HCT116 (cell line): ENCODE results near the gene MTG2. TPM values are rescaled to one million over a fixed set of nuclear protein-coding genes. Genes with fewer than 3 reads are reported as not detected.

Source experiments
- ATAC-seq: fragments of 200-7000 bp; cut with Tn5 transposase; 2 replicates; pipeline ENCODE4 v1.9.1; 2020; ENCODE audit warnings: mild to moderate bottlenecking, moderate library complexity
- BruUV-seq: library from RNA; stranded (reverse); fragments of 400-500 nt; replicated peaks from 2 replicates; lab custom pipeline; 2021; lab: Mats Ljungman, UMichigan
- CTCF ChIA-PET: fragments of 300-600 bp; sonication (Branson Sonifier 250); formaldehyde crosslinking; loops from one replicate; lab custom pipeline; 2021; ENCODE audit warnings: antibody characterized with exemption; lab: Charles Lee
- POLR2A ChIA-PET: fragments of 300-600, 350-600 bp; sonication (Branson Sonifier 250); formaldehyde crosslinking; loops from one replicate; lab custom pipeline; 2021; ENCODE audit warnings: antibody characterized with exemption; lab: Charles Lee
- RAD21 ChIA-PET, 2 experiments: fragments of 300-600 bp; sonication (Branson Sonifier 250); formaldehyde crosslinking; loops; one replicate each; lab custom pipeline; 2023; ENCODE audit warnings: low total read pairs in 2 of 2; ENCODE audit not compliant: uncharacterized antibody in 2 of 2, unreplicated experiment in 2 of 2, low non-redundant PET in 1 of 2; lab: Charles Lee
- DNase-seq: peaks from one replicate; pipeline ENCODE4 v3.0.0-alpha.2; 2010; ENCODE audit warnings: low read depth, low spot score
- H2AFZ ChIP-seq: fragments of 200-600 bp; shearing (Covaris generic), sonication (generic); 2 replicates; pipeline ENCODE4 v1.6.1; 2017; ENCODE audit warnings: low read depth, mixed run types, mixed read lengths, antibody characterized with exemption, low read length; ENCODE audit not compliant: poor library complexity, severe bottlenecking
- H3K27ac ChIP-seq: 2 replicates; pipeline ENCODE4 v1.5.1; 2012; ENCODE audit warnings: low read depth, low read length
- H3K27me3 ChIP-seq: fragments of 200-600 bp; sonication (generic); 2 replicates; pipeline ENCODE4 v1.6.1; 2016; ENCODE audit warnings: mixed run types, low read length, mixed read lengths; ENCODE audit not compliant: insufficient read depth
- H3K36me3 ChIP-seq, 2 experiments: fragments of 200-500 bp in 1 of 2; fragments of 200-600 bp in 1 of 2; sonication (Bioruptor generic) in 1 of 2; sonication (generic) in 1 of 2; 2 replicates each; pipeline versions ENCODE4 v1.5.1 to v1.6.1; 2014 to 2016; ENCODE audit warnings: low read length in 2 of 2, inconsistent platforms in 1 of 2, mixed read lengths in 1 of 2, mixed run types in 1 of 2; ENCODE audit not compliant: insufficient read depth in 2 of 2, control insufficient read depth in 1 of 2
- H3K4me1 ChIP-seq, 2 experiments: fragments of 200-600 bp in 1 of 2; sonication (generic) in 1 of 2; 2 replicates each; pipeline versions ENCODE4 v1.5.1 to v1.6.1; 2012 to 2017; ENCODE audit warnings: low read length in 2 of 2, inconsistent platforms in 1 of 2, mild to moderate bottlenecking in 1 of 2, mixed read lengths in 1 of 2, mixed run types in 1 of 2, moderate library complexity in 1 of 2; ENCODE audit not compliant: insufficient read depth in 2 of 2, control insufficient read depth in 1 of 2
- H3K4me2 ChIP-seq: fragments of 200-600 bp; sonication (generic); 2 replicates; pipeline ENCODE4 v1.6.1; 2017; ENCODE audit warnings: mixed run types, low read length, mixed read lengths
- H3K4me3 ChIP-seq, 2 experiments: fragments of 200-600 bp in 1 of 2; sonication (generic) in 1 of 2; replicated peaks in 1 of 2; 2 replicates each; pipeline ENCODE4 v1.5.1; 2011 to 2016; ENCODE audit warnings: low read length in 2 of 2, control low read depth in 1 of 2, low read depth in 1 of 2, mild to moderate bottlenecking in 1 of 2, mixed read lengths in 1 of 2, mixed run types in 1 of 2
- H3K79me2 ChIP-seq: fragments of 200-600 bp; sonication (generic); 2 replicates; pipeline ENCODE4 v1.6.1; 2017; ENCODE audit warnings: mild to moderate bottlenecking, mixed run types, low read length, moderate library complexity, mixed read lengths; ENCODE audit not compliant: insufficient read depth
- H3K9ac ChIP-seq: fragments of 200-600 bp; sonication (generic); 2 replicates; pipeline ENCODE4 v1.6.1; 2016; ENCODE audit warnings: low read length, mixed read lengths
- H3K9me2 ChIP-seq: fragments of 200-600 bp; sonication (generic), shearing (Covaris generic); 2 replicates; pipeline ENCODE4 v1.6.1; 2017; ENCODE audit warnings: mixed run types, mild to moderate bottlenecking, moderate library complexity; ENCODE audit not compliant: insufficient read depth
- H3K9me3 ChIP-seq, 2 experiments: fragments of 200-500 bp in 1 of 2; fragments of 200-600 bp in 1 of 2; sonication (Bioruptor generic) in 1 of 2; sonication (generic) in 1 of 2; 2 replicates each; pipeline ENCODE4 v1.6.1; 2014 to 2017; ENCODE audit warnings: low read length in 2 of 2, mixed read lengths in 2 of 2, inconsistent platforms in 1 of 2, low read depth in 1 of 2, mild to moderate bottlenecking in 1 of 2, mixed run types in 1 of 2, moderate library complexity in 1 of 2; ENCODE audit not compliant: control insufficient read depth in 1 of 2, insufficient read depth in 1 of 2
- H4K20me1 ChIP-seq: fragments of 200-600 bp; sonication (generic), shearing (Covaris generic); 2 replicates; pipeline ENCODE4 v1.6.1; 2017; ENCODE audit warnings: mixed run types, mild to moderate bottlenecking, moderate library complexity; ENCODE audit not compliant: insufficient read depth
- ATF3 ChIP-seq: IDR thresholded peaks from 2 replicates; pipeline ENCODE4 v1.6.1; 2012
- CBX3 ChIP-seq: IDR thresholded peaks from 2 replicates; pipeline ENCODE4 v1.6.1; 2012; ENCODE audit warnings: low read depth
- CEBPB ChIP-seq: IDR thresholded peaks from 2 replicates; pipeline ENCODE4 v1.6.1; 2012; ENCODE audit warnings: low read depth
- EGR1 ChIP-seq: IDR thresholded peaks from 2 replicates; pipeline ENCODE4 v1.6.1; 2012; ENCODE audit warnings: low read depth
- EZH2 ChIP-seq: fragments of 200-600 bp; sonication (generic); IDR thresholded peaks from 2 replicates; pipeline ENCODE4 v1.6.1; 2017; ENCODE audit warnings: antibody characterized with exemption, mixed run types
- EZH2phosphoT487 ChIP-seq: fragments of 200-600 bp; IDR thresholded peaks from 2 replicates; pipeline ENCODE4 v1.6.1; 2018; ENCODE audit warnings: antibody characterized with exemption, borderline replicate concordance
- JUND ChIP-seq: IDR thresholded peaks from 2 replicates; pipeline ENCODE4 v1.6.1; 2012
- MAX ChIP-seq: IDR thresholded peaks from 2 replicates; pipeline ENCODE4 v1.6.1; 2012
- POLR2A ChIP-seq: IDR thresholded peaks from 2 replicates; pipeline ENCODE4 v1.7.0; 2011; ENCODE audit warnings: borderline replicate concordance; ENCODE audit not compliant: insufficient read depth, insufficient read length; ENCODE audit errors: extremely low read depth
- SIN3A ChIP-seq: IDR thresholded peaks from 2 replicates; pipeline ENCODE4 v1.6.1; 2012; ENCODE audit warnings: low read depth
- SP1 ChIP-seq: IDR thresholded peaks from 2 replicates; pipeline ENCODE4 v1.6.1; 2012; ENCODE audit warnings: low read depth
- YY1 ChIP-seq: IDR thresholded peaks from 2 replicates; pipeline ENCODE4 v1.6.1; 2011; ENCODE audit warnings: low read length, low read depth, moderate library complexity, mild to moderate bottlenecking; ENCODE audit not compliant: insufficient replicate concordance; ENCODE audit errors: extremely low read depth
- intact Hi-C: fragments of 100-400 bp; cut with micrococcal nuclease; formaldehyde crosslinking; loops from 2 replicates; pipeline ENCODE4 v1.10.0; 2022
- total RNA-seq: library from RNA; stranded (reverse); gene quantifications from one replicate; pipeline ENCODE4 v1.2.1, GENCODE V29; 2021; ENCODE audit not compliant: unreplicated experiment

Gene MTG2
- total RNA-seq, 1 experiment from 2014 or later = 43.3 TPM

DNA sequence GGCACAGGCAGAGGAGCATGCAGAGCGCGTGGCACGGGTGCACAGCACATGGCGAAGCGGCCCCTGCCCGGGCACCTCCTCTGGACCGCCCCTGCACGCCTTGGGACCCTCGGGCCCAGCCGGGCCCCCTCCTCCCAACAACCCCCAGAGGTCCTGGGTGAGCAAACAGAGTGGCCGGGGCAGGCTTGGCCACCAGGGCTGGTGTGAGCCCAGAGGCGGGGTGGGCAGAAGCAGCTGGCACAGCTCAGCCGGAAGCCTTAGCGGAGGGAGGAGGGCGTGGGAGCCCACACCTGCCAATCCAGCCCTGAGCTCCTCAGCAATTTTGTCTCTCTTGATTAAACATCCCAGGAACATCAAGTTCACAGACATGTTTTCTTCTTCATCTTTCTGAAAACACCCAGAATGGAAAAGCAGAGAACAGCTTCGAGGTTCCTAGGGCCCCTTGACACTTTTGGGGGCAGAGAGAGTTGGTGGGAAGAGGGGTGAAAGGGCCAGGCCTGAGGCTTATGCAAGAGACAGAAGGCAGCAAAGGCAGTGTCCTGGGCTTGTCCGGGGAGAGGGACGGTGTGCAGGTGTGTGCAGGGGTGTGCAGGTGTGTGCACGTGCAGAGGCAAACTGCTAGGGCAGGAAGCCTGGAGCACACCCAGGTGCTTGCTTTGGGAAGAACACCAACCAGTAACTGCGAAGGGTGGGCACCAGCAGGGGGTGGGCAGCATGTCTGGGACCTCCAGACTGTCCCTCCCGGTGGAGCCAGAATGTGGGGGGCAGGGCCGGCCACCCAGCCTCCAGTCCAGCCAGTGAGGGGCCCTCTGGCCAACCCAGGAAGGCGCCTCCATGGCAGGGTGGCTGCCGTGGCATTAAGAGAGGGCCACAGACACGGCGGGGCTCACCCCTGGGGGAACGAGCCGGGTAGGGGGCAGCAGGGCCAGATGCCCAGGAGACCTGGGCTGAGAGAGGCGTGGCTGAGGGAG is 32.5 kb downstream of the MTG2 start:
- no peaks in the 10 kb centered on the region for H4K20me1 ChIP-seq
- H3K4me3 ChIP-seq = no peak overlapping the region
- H3K4me1 ChIP-seq = no peaks in the 10 kb centered on the region
- no peaks in the 10 kb centered on the region for H3K79me2 ChIP-seq
- ATAC-seq (no peak), DNase-seq (no peak)
- BruUV-seq = no TSS peak
- H3K27ac ChIP-seq = no peak overlapping the region
- H3K36me3 ChIP-seq = no peaks in the 10 kb centered on the region
- ChIA-PET RAD21 (no interaction called here), CTCF (no interaction called here), POLR2A (no interaction called here)
- no peak for TF ChIP-seq JUND
- TF ChIP-seq EGR1 = no peak
- no peak for TF ChIP-seq CEBPB
- intact Hi-C loops = no loop called here
- H3K9me2 ChIP-seq = no peaks in the 10 kb centered on the region
- peaks cover 11% of the 10 kb centered on the region; the same call in 1 of the 2 replicates for H3K27me3 ChIP-seq
- no peak overlapping the region for H3K9ac ChIP-seq
- H2AFZ ChIP-seq = no peak overlapping the region
- no peak overlapping the region for H3K4me2 ChIP-seq
- H3K9me3 ChIP-seq = no peaks in the 10 kb centered on the region

- no peak for ATAC-seq
- Histone ChIP-seq H3K27ac (no peak overlapping the region), H3K27me3 (peaks cover 11% of the 10 kb centered on the region; the same call in 1 of the 2 replicates), H2AFZ (no peak overlapping the region), H3K36me3 (no peaks in the 10 kb centered on the region), H3K4me1 (no peaks in the 10 kb centered on the region), H3K9me2 (no peaks in the 10 kb centered on the region), H3K4me3 (no peak overlapping the region), H3K9me3 (no peaks in the 10 kb centered on the region), H3K9ac (no peak overlapping the region), H3K79me2 (no peaks in the 10 kb centered on the region), H3K4me2 (no peak overlapping the region), H4K20me1 (no peaks in the 10 kb centered on the region)
- BruUV-seq = no TSS peak
- ChIA-PET POLR2A (no interaction called here), RAD21 (no interaction called here), CTCF (no interaction called here)
- TF ChIP-seq YY1 (no peak), POLR2A (no peak), JUND (no peak), SIN3A (no peak), ATF3 (no peak), EZH2 (no peak), MAX (no peak), CEBPB (no peak), EZH2phosphoT487 (no peak), SP1 (no peak), CBX3 (no peak)
- no peak for DNase-seq
- intact Hi-C loops = no loop called here
Measured at GRCh38 chr20:62215991-62216635, 33.3 kb downstream of the MTG2 start.
